Measurements from ENCODE around the gene SFXN1.

DNA sequence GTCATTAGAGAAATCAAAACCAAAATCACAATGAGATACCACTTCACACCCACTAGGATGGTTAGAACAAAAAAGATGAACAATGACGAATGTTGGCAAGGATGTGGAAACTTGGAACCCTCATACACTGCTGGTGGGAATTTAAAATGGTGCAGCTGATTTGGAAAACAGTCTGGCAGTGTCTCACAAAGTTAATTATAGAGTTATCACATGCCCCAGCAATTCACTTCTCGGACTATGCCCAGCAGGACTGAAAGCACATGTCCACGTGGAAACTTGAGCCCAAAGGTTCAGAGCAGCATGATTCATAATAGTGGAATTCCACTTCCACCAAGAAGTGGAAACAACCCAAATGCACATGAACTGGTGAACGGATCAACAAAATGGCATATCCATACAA is 94.5 kb downstream of the SFXN1 start:
- TF ChIP-seq CEBPB (IDR thresholded peaks at IDR 0.05; ENCODE audit: low read depth, low read length) (no peak), RAD21 (IDR thresholded peaks at IDR 0.05; ENCODE audit: low read length) (no peak), RCOR1 (IDR thresholded peaks at IDR 0.05; ENCODE audit: insufficient replicate concordance, low read length) (no peak), CHD1 (IDR thresholded peaks at IDR 0.05; ENCODE audit: low read depth, low read length) (no peak), POLR2A (IDR thresholded peaks at IDR 0.05; ENCODE audit: low read depth, low read length) (no peak), RFX5 (IDR thresholded peaks at IDR 0.05; ENCODE audit: low read depth, low read length) (no peak), MAZ (IDR thresholded peaks at IDR 0.05; ENCODE audit: borderline replicate concordance, low read depth, low read length) (no peak)
- TF ChIP-seq, protein P1, sequence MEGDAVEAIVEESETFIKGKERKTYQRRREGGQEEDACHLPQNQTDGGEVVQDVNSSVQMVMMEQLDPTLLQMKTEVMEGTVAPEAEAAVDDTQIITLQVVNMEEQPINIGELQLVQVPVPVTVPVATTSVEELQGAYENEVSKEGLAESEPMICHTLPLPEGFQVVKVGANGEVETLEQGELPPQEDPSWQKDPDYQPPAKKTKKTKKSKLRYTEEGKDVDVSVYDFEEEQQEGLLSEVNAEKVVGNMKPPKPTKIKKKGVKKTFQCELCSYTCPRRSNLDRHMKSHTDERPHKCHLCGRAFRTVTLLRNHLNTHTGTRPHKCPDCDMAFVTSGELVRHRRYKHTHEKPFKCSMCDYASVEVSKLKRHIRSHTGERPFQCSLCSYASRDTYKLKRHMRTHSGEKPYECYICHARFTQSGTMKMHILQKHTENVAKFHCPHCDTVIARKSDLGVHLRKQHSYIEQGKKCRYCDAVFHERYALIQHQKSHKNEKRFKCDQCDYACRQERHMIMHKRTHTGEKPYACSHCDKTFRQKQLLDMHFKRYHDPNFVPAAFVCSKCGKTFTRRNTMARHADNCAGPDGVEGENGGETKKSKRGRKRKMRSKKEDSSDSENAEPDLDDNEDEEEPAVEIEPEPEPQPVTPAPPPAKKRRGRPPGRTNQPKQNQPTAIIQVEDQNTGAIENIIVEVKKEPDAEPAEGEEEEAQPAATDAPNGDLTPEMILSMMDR (conservative IDR thresholded peaks at IDR 0.05; ENCODE audit: low read depth, low read length), result no peak
